Hepatocyte (in vitro differentiated cells): Measurements from ENCODE around the gene TNN.

Experiments
- CTCF ChIP-seq: fragments of 200-600 bp; sonication (generic); IDR thresholded peaks from 2 replicates; pipeline ENCODE4 v1.5.1; 2016; ENCODE audit warnings: antibody characterized with exemption, mild to moderate bottlenecking; ENCODE audit not compliant: poor library complexity
- EZH2 ChIP-seq: fragments of 200-600 bp; sonication (generic); IDR thresholded peaks from 2 replicates; pipeline ENCODE4 v1.6.1; 2016; ENCODE audit warnings: antibody characterized with exemption, mild to moderate bottlenecking, borderline replicate concordance
- EZH2phosphoT487 ChIP-seq: fragments of 200-600 bp; sonication (generic); IDR thresholded peaks from one replicate; pipeline ENCODE4 v1.6.1; 2018; ENCODE audit warnings: antibody characterized with exemption, mild to moderate bottlenecking, low read depth, moderate library complexity; ENCODE audit not compliant: unreplicated experiment, severe bottlenecking

GRCh38 chr1:175193527-175193910 lies 125.9 kb downstream of the TNN start:
- TF ChIP-seq CTCF, result no peak
- no peak for TF ChIP-seq EZH2
- TF ChIP-seq EZH2phosphoT487, result no peak
